H1 (cell line): ENCODE data around the gene SLC4A7. TPM values are rescaled to one million over a fixed set of nuclear protein-coding genes. Genes with fewer than 3 reads are reported as not detected.

Experiments
- CTCF ChIA-PET: fragments of 300-600 bp; sonication (Branson Sonifier 250); formaldehyde crosslinking; loops from one replicate; lab custom pipeline; 2021; ENCODE audit not compliant: partially characterized antibody; lab: Charles Lee
- POLR2A ChIA-PET: fragments of 300-600 bp; sonication (Branson Sonifier 250); formaldehyde crosslinking; loops from one replicate; lab custom pipeline; 2021; ENCODE audit warnings: inconsistent platforms; ENCODE audit not compliant: partially characterized antibody; lab: Charles Lee
- DNase-seq, 2 experiments: peaks; one replicate each; pipeline versions ENCODE4 v3.0.0 to v3.0.0-alpha.2; 2010 to 2022; ENCODE audit warnings: low spot score in 2 of 2, low read depth in 1 of 2, mixed read lengths in 1 of 2
- FAIRE-seq: peaks from 2 replicates; lab custom pipeline; 2011; peaks lifted over from hg19 to GRCh38; lab: Jason Lieb, UNC
- H2AFZ ChIP-seq: 2 replicates; pipeline ENCODE4 v1.8.1; 2012; ENCODE audit warnings: low read length, inconsistent platforms
- H2AK5ac ChIP-seq: 2 replicates; pipeline ENCODE4 v1.6.1; 2013; ENCODE audit warnings: low read depth, low read length
- H2BK120ac ChIP-seq: replicated peaks from 2 replicates; pipeline ENCODE3; 2013; ENCODE audit warnings: low read depth, low read length, inconsistent platforms
- H2BK12ac ChIP-seq: 2 replicates; pipeline ENCODE4 v1.6.1; 2013; ENCODE audit warnings: low read depth, low read length
- H2BK15ac ChIP-seq: 2 replicates; pipeline ENCODE4 v1.6.1; 2013; ENCODE audit warnings: low read length
- H2BK20ac ChIP-seq: 2 replicates; pipeline ENCODE4 v1.6.1; 2013; ENCODE audit warnings: low read length
- H2BK5ac ChIP-seq: 2 replicates; pipeline ENCODE4 v1.6.1; 2013; ENCODE audit warnings: low read depth, low read length
- H3K14ac ChIP-seq: 2 replicates; pipeline ENCODE4 v1.6.1; 2013; ENCODE audit warnings: inconsistent platforms; ENCODE audit not compliant: insufficient read length
- H3K18ac ChIP-seq: 2 replicates; pipeline ENCODE4 v1.6.1; 2013; ENCODE audit warnings: low read length; ENCODE audit errors: extremely low read depth
- H3K23ac ChIP-seq: 2 replicates; pipeline ENCODE4 v1.6.1; 2013; ENCODE audit warnings: inconsistent platforms; ENCODE audit not compliant: insufficient read length
- H3K23me2 ChIP-seq: 2 replicates; pipeline ENCODE4 v1.6.1; 2013; ENCODE audit warnings: low read depth, low read length
- H3K27ac ChIP-seq: 2 replicates; pipeline ENCODE4 v1.6.1; 2011; ENCODE audit warnings: low read depth, low read length, inconsistent platforms
- H3K27me3 ChIP-seq, 4 experiments: replicated peaks in 1 of 4; 1 replicate in 1 of 4; 2 replicates in 3 of 4; pipeline versions ENCODE4 v1.6.1 to v1.8.1; 2011 to 2013; ENCODE audit warnings: low read length in 3 of 4, mild to moderate bottlenecking in 3 of 4, inconsistent platforms in 2 of 4, mixed read lengths in 2 of 4, moderate library complexity in 1 of 4; ENCODE audit not compliant: control insufficient read depth in 3 of 4, insufficient read depth in 3 of 4; ENCODE audit errors: extremely low read depth in 1 of 4
- H3K36me3 ChIP-seq, 4 experiments: 2 replicates each; pipeline versions ENCODE4 v1.6.1 to v1.8.1; 2011 to 2013; ENCODE audit warnings: mild to moderate bottlenecking in 4 of 4, low read length in 3 of 4, moderate library complexity in 2 of 4, control low read depth in 1 of 4, inconsistent platforms in 1 of 4; ENCODE audit not compliant: insufficient read depth in 4 of 4, control insufficient read depth in 2 of 4
- H3K4ac ChIP-seq: replicated peaks from 2 replicates; pipeline ENCODE3; 2013; ENCODE audit warnings: low read length, low read depth, mixed read lengths, inconsistent platforms; ENCODE audit not compliant: insufficient read length
- H3K4me1 ChIP-seq, 4 experiments: replicated peaks in 1 of 4; 1 replicate in 1 of 4; 2 replicates in 3 of 4; pipeline versions ENCODE4 v1.6.1 to v1.8.1; 2011 to 2013; ENCODE audit warnings: low read length in 3 of 4, inconsistent platforms in 2 of 4, mixed read lengths in 1 of 4; ENCODE audit not compliant: insufficient read depth in 4 of 4, control insufficient read depth in 3 of 4
- H3K4me2 ChIP-seq, 2 experiments: 2 replicates each; pipeline versions ENCODE4 v1.6.1 to v1.8.1; 2011 to 2013; ENCODE audit warnings: low read depth in 2 of 2, low read length in 2 of 2, control low read depth in 1 of 2, inconsistent platforms in 1 of 2, mild to moderate bottlenecking in 1 of 2; ENCODE audit not compliant: insufficient read depth in 1 of 2
- H3K4me3 ChIP-seq, 4 experiments: fragments of 200-600, 300-600 bp in 1 of 4; sonication (generic), shearing (Covaris generic), sonication (Bioruptor Twin) in 1 of 4; 2 replicates each; pipeline versions ENCODE4 v1.5.1 to v1.8.1; 2011 to 2016; ENCODE audit warnings: low read length in 4 of 4, low read depth in 3 of 4, control low read depth in 2 of 4, inconsistent platforms in 2 of 4, mild to moderate bottlenecking in 2 of 4, mixed read lengths in 1 of 4, moderate library complexity in 1 of 4; ENCODE audit not compliant: insufficient read depth in 2 of 4; ENCODE audit errors: extremely low read depth in 1 of 4
- H3K56ac ChIP-seq: replicated peaks from 2 replicates; pipeline ENCODE3; 2013; ENCODE audit warnings: low read depth, mild to moderate bottlenecking, mixed read lengths, low read length, inconsistent platforms; ENCODE audit not compliant: insufficient read length
- H3K79me1 ChIP-seq: 2 replicates; pipeline ENCODE4 v1.6.1; 2013; ENCODE audit warnings: low read depth, low read length, control low read depth
- H3K79me2 ChIP-seq, 2 experiments: 2 replicates each; pipeline versions ENCODE4 v1.6.1 to v1.8.1; 2012 to 2013; ENCODE audit warnings: low read length in 2 of 2, mild to moderate bottlenecking in 2 of 2, inconsistent platforms in 1 of 2; ENCODE audit not compliant: insufficient read depth in 2 of 2, control insufficient read depth in 1 of 2
- H3K9ac ChIP-seq, 4 experiments: replicated peaks in 1 of 4; 1 replicate in 1 of 4; 2 replicates in 3 of 4; pipeline versions ENCODE4 v1.6.1 to v1.8.1; 2011 to 2013; ENCODE audit warnings: low read depth in 3 of 4, low read length in 3 of 4, control low read depth in 2 of 4, mild to moderate bottlenecking in 2 of 4, moderate library complexity in 2 of 4, inconsistent platforms in 1 of 4; ENCODE audit errors: extremely low read depth in 1 of 4
- H3K9me3 ChIP-seq, 2 experiments: 2 replicates each; pipeline versions ENCODE4 v1.6.1 to v1.8.1; 2012 to 2013; ENCODE audit warnings: mild to moderate bottlenecking in 2 of 2, moderate library complexity in 2 of 2, control low read depth in 1 of 2, inconsistent platforms in 1 of 2, low read depth in 1 of 2, low read length in 1 of 2, mixed read lengths in 1 of 2; ENCODE audit not compliant: insufficient read depth in 2 of 2
- H4K20me1 ChIP-seq, 2 experiments: replicated peaks in 1 of 2; 2 replicates each; pipeline versions ENCODE3 to v1.8.1; 2011 to 2013; ENCODE audit warnings: inconsistent platforms in 2 of 2, low read length in 2 of 2, mild to moderate bottlenecking in 1 of 2; ENCODE audit not compliant: insufficient read depth in 2 of 2, control insufficient read depth in 1 of 2
- H4K5ac ChIP-seq: 2 replicates; pipeline ENCODE4 v1.6.1; 2013; ENCODE audit warnings: low read length, low read depth, mixed read lengths, inconsistent platforms; ENCODE audit not compliant: insufficient read length
- H4K8ac ChIP-seq: 2 replicates; pipeline ENCODE4 v1.8.0; 2013; ENCODE audit warnings: mild to moderate bottlenecking, moderate library complexity, low read length, inconsistent platforms; ENCODE audit not compliant: insufficient read depth; ENCODE audit errors: extremely low read depth
- H4K91ac ChIP-seq: replicated peaks from 2 replicates; pipeline ENCODE3; 2013; ENCODE audit warnings: low read length, mixed read lengths, inconsistent platforms; ENCODE audit not compliant: insufficient read length
- CEBPB ChIP-seq: IDR thresholded peaks from 2 replicates; pipeline ENCODE4 v1.6.1; 2012; ENCODE audit warnings: low read depth, low read length
- CHD1 ChIP-seq: IDR thresholded peaks from 2 replicates; pipeline ENCODE4 v1.6.1; 2012; ENCODE audit warnings: low read depth, low read length, improper control_type of control experiment
- EGR1 ChIP-seq: IDR thresholded peaks from 2 replicates; pipeline ENCODE4 v1.6.1; 2011; ENCODE audit warnings: low read depth, low read length, borderline replicate concordance
- EP300 ChIP-seq, 2 experiments: IDR thresholded peaks; 1 replicate in 1 of 2; 2 replicates in 1 of 2; pipeline ENCODE4 v1.6.1; 2011 to 2012; ENCODE audit warnings: low read depth in 2 of 2, low read length in 2 of 2, mild to moderate bottlenecking in 2 of 2, borderline replicate concordance in 1 of 2, inconsistent platforms in 1 of 2, moderate library complexity in 1 of 2
- KDM4A ChIP-seq: IDR thresholded peaks from one replicate; pipeline ENCODE4 v1.7.1; 2012; ENCODE audit warnings: low read depth, mild to moderate bottlenecking, moderate library complexity, low read length, inconsistent platforms; ENCODE audit not compliant: severe bottlenecking
- SAP30 ChIP-seq: fragments of 300-600 bp; sonication (generic); IDR thresholded peaks from 2 replicates; pipeline ENCODE4 v1.7.1; 2012; ENCODE audit warnings: low read length, moderate library complexity, mild to moderate bottlenecking, inconsistent platforms; ENCODE audit not compliant: insufficient read depth, insufficient replicate concordance
- SIX5 ChIP-seq: IDR thresholded peaks from 2 replicates; pipeline ENCODE4 v1.6.1; 2011; ENCODE audit warnings: mild to moderate bottlenecking, low read depth, low read length
- TAF1 ChIP-seq: IDR thresholded peaks from 2 replicates; pipeline ENCODE4 v1.6.1; 2011; ENCODE audit warnings: mild to moderate bottlenecking, low read depth, low read length
- YY1 ChIP-seq: IDR thresholded peaks from 2 replicates; pipeline ENCODE4 v1.6.1; 2011; ENCODE audit warnings: low read depth, mild to moderate bottlenecking, low read length
- WGBS, 2 experiments: shearing (Covaris generic) in 1 of 2; methylation state at CpG; one replicate each; pipeline versions ENCODE4 v1.1.6 to v1.1.7; 2013 to 2015; ENCODE audit warnings: low lambda C conversion rate in 2 of 2, mixed read lengths in 2 of 2, inconsistent platforms in 1 of 2, low coverage in 1 of 2, missing lambda C conversion rate in 1 of 2; ENCODE audit not compliant: insufficient replicate concordance in 2 of 2, insufficient coverage in 1 of 2, insufficient read length in 1 of 2; ENCODE audit errors: extremely low coverage in 1 of 2, missing lambda C conversion rate in 1 of 2; 5-methylcytosine and 5-hydroxymethylcytosine counted together
- polyA plus RNA-seq, 7 experiments: library from polyadenylated mRNA; depleted of rRNA in 3 of 7; stranded (reverse) in 5 of 7; unstranded in 2 of 7; fragments of >200 nt in 5 of 7; fragments of 200-250 nt in 2 of 7; gene quantifications; 1 replicate in 5 of 7; 2 replicates in 1 of 7; 4 replicates in 1 of 7; pipeline versions ENCODE4 v1.2.1 to v1.2.3, GENCODE V29; 2011 to 2013; ENCODE audit warnings: missing spikeins in 2 of 7, mixed read lengths in 2 of 7
- total RNA-seq: library from RNA; stranded (reverse); fragmentation: NEBNext Ultra II Directional; extraction: Animal tissue kit (Norgen Biotek cat#: 25700); gene quantifications from 2 replicates; pipeline ENCODE4 v1.2.1, GENCODE V29; 2021
- TF ChIP-seq, protein P1 (sequence below), 3 experiments: IDR thresholded peaks; 1 replicate in 2 of 3; 2 replicates in 1 of 3; pipeline versions ENCODE4 v1.5.1 to v1.6.1; 2011; ENCODE audit warnings: low read length in 3 of 3, mild to moderate bottlenecking in 3 of 3, inconsistent platforms in 2 of 3, low read depth in 1 of 3, moderate library complexity in 1 of 3; ENCODE audit not compliant: insufficient read depth in 1 of 3; ENCODE audit errors: control extremely low read depth in 1 of 3

The SLC4A7 gene
- total and polyA plus RNA-seq, 2 of the 8 experiments (the other 6 are each of a cell fraction or from before 2014, with no cell fraction given) = 14.9 to 70.5 TPM

DNA sequence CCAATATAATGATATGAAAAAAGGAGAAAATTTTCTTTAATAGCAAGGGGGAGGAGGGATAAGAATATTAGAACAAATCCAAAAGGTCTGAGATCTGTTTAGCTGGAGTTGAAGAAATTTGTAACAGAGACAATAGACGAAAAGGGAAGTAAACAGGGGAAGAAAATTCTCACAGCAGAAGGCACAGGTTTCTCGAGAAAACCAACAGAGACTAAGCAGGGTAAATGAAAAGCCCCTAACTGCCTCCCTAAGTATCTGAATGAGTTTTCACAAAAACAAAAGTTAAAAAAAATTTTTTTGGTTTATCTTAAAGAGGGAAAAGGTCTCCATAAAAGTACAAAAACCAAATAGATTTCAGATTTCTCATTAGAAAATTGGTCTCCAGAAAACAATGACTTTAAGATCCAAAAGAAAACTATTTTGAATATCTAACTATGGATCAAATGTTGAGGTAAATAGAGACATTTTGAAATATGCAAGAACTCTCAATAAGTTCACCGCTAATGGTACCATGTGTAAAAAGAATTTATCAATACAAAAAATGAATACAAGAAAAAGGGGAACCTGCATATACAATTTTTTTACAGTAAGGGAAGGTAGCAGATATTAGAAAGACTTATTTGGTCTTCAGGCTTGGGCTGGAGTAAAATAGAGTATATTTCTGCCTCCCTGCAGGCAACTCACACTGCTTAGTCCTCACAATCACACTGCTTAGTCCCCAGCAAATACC is 91.1 kb downstream of the SLC4A7 start:
- Histone ChIP-seq H3K4me2 (no peak overlapping the region), H3K4me3 (no peak overlapping the region), H3K23ac (no peak overlapping the region), H4K8ac (no peak overlapping the region), H3K56ac (no peak overlapping the region), H3K18ac (no peak overlapping the region), H3K14ac (no peak overlapping the region), H4K5ac (no peak overlapping the region), H3K4ac (no peak overlapping the region), H4K91ac (no peak overlapping the region), H3K4me1 (no peaks in the 10 kb centered on the region), H2BK5ac (no peak overlapping the region), H3K36me3 (peaks cover 2 to 39% (median 15%) of the 10 kb centered on the region in 4 experiments; a peak in 6 of 8 replicates), H4K20me1 (no peaks in the 10 kb centered on the region), H3K9me3 (no peaks in the 10 kb centered on the region), H2BK120ac (no peak overlapping the region), H3K9ac (no peak overlapping the region), H3K27me3 (no peaks in the 10 kb centered on the region), H2AFZ (no peak overlapping the region), H2AK5ac (no peak overlapping the region), H3K79me2 (no peaks in the 10 kb centered on the region), H2BK12ac (no peak overlapping the region), H2BK20ac (no peak overlapping the region), H3K23me2 (no peaks in the 10 kb centered on the region), H3K79me1 (no peaks in the 10 kb centered on the region), H2BK15ac (no peak overlapping the region), H3K27ac (no peak overlapping the region)
- WGBS, 2 experiments = 59% methylated on average over 3 of the region's 3 CpGs; no CpG with 5 or more reads in 1 of the 2 experiments
- no peak for FAIRE-seq
- ChIA-PET POLR2A (no interaction called here), CTCF (interaction anchor here (0.6 kb wide), 1 partner anchor 68 kb away, joined by 4 read pairs; no protein-coding TSS in a partner anchor)
- DNase-seq = no peak
- TF ChIP-seq SIX5 (no peak), EP300 (IDR thresholded peaks at IDR 0.05; ENCODE audit: borderline replicate concordance in 1 of 2, low read depth in 2 of 2, low read length in 2 of 2) (no peak), YY1 (no peak), TAF1 (no peak), CHD1 (no peak), CEBPB (no peak), SAP30 (no peak), EGR1 (no peak), KDM4A (no peak)
- TF ChIP-seq, protein P1, sequence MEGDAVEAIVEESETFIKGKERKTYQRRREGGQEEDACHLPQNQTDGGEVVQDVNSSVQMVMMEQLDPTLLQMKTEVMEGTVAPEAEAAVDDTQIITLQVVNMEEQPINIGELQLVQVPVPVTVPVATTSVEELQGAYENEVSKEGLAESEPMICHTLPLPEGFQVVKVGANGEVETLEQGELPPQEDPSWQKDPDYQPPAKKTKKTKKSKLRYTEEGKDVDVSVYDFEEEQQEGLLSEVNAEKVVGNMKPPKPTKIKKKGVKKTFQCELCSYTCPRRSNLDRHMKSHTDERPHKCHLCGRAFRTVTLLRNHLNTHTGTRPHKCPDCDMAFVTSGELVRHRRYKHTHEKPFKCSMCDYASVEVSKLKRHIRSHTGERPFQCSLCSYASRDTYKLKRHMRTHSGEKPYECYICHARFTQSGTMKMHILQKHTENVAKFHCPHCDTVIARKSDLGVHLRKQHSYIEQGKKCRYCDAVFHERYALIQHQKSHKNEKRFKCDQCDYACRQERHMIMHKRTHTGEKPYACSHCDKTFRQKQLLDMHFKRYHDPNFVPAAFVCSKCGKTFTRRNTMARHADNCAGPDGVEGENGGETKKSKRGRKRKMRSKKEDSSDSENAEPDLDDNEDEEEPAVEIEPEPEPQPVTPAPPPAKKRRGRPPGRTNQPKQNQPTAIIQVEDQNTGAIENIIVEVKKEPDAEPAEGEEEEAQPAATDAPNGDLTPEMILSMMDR (IDR thresholded peaks at IDR 0.05; ENCODE audit: control extremely low read depth in 1 of 3, insufficient read depth in 1 of 3, low read depth in 1 of 3, low read length in 3 of 3) = no peak
